Measurements from ENCODE around the gene RPAP2. TPM values are rescaled to one million over a fixed set of nuclear protein-coding genes. Genes with fewer than 3 reads are reported as not detected.

RPAP2 gene
- total and polyA plus RNA-seq, 10 of the 15 experiments (the other 5 are each of a cell fraction or from before 2014, with no cell fraction given), result 11.4 to 39.5 (median 21.7) TPM

DNA sequence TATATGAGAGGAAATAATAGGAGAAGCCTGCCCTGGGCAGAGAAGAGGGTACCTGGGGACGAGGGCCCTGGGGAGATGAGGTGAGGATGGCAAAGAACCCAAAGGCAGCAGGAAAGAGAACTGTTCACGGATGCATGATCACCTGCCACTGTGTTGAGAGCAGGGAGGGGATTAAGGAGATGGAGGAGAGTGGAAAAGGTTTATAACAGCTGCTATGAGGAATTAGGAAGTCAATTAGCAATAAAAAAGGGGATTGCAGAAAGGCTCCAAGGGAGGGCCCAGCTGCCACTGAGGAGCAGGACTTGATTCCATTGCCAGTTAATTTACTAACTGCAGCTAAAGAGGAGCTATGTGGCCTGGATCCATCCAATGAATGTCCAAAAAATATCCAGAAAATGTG, 126.8 kb downstream of the RPAP2 start (continued):
- no peak for TF ChIP-seq KLF5 (IDR thresholded peaks at IDR 0.05; ENCODE audit: partially characterized antibody)
- no peak for TF ChIP-seq SMC3 (IDR thresholded peaks at IDR 0.05; ENCODE audit: borderline replicate concordance, low read length)
- no peak for TF ChIP-seq IKZF1 (conservative IDR thresholded peaks at IDR 0.05)
- TF ChIP-seq, protein P1, sequence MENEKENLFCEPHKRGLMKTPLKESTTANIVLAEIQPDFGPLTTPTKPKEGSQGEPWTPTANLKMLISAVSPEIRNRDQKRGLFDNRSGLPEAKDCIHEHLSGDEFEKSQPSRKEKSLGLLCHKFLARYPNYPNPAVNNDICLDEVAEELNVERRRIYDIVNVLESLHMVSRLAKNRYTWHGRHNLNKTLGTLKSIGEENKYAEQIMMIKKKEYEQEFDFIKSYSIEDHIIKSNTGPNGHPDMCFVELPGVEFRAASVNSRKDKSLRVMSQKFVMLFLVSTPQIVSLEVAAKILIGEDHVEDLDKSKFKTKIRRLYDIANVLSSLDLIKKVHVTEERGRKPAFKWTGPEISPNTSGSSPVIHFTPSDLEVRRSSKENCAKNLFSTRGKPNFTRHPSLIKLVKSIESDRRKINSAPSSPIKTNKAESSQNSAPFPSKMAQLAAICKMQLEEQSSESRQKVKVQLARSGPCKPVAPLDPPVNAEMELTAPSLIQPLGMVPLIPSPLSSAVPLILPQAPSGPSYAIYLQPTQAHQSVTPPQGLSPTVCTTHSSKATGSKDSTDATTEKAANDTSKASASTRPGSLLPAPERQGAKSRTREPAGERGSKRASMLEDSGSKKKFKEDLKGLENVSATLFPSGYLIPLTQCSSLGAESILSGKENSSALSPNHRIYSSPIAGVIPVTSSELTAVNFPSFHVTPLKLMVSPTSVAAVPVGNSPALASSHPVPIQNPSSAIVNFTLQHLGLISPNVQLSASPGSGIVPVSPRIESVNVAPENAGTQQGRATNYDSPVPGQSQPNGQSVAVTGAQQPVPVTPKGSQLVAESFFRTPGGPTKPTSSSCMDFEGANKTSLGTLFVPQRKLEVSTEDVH (IDR thresholded peaks at IDR 0.05; ENCODE audit: low read depth, partially characterized antibody), result no peak
- no peak for TF ChIP-seq MXI1 (IDR thresholded peaks at IDR 0.05; ENCODE audit: low read depth, low read length)

- RAD21 ChIA-PET (ENCODE audit: unreplicated experiment), result no interaction called here
- Histone ChIP-seq H3K36me3 (ENCODE audit: control insufficient read depth in 2 of 2, insufficient read depth in 2 of 2, low read length in 1 of 2) (no peaks in the 10 kb centered on the region), H2AFZ (ENCODE audit: control insufficient read depth, low read depth, low read length) (no peak overlapping the region), H3K9me3 (replicated peaks; ENCODE audit: control insufficient read depth, insufficient read depth, low read length) (no peaks in the 10 kb centered on the region), H3K79me2 (ENCODE audit: control insufficient read depth, insufficient read depth, low read length) (no peaks in the 10 kb centered on the region), H3K9ac (ENCODE audit: control insufficient read depth, insufficient read depth, low read length) (no peak overlapping the region), H3K4me2 (ENCODE audit: control insufficient read depth, insufficient read depth) (no peak overlapping the region), H3K27me3 (replicated peaks in 1 of 2; ENCODE audit: control insufficient read depth in 2 of 2, insufficient read depth in 2 of 2, low read length in 1 of 2) (no peaks in the 10 kb centered on the region), H4K20me1 (ENCODE audit: control insufficient read depth, insufficient read depth) (no peaks in the 10 kb centered on the region), H3K4me3 (no peak overlapping the region), H3K4me1 (ENCODE audit: control insufficient read depth, insufficient read depth, low read length) (no peaks in the 10 kb centered on the region), H3K27ac (ENCODE audit: control insufficient read depth, insufficient read depth) (no peak overlapping the region)
- intact Hi-C loops (cut with micrococcal nuclease; ENCODE audit: unreplicated experiment) (no loop called here), in situ Hi-C loops (cut with MboI) (no loop called here)
- CTCF ChIA-PET, result interaction anchor here (1.0 kb wide), 1 partner anchor 439 kb away, joined by 3 read pairs; no protein-coding TSS in a partner anchor
- ATAC-seq (no peak), FAIRE-seq (no peak), DNase-seq (ENCODE audit: low read depth, low spot score) (no peak)
- TF ChIP-seq MXI1 (IDR thresholded peaks at IDR 0.05; ENCODE audit: low read depth, low read length), result no peak
- TF ChIP-seq, protein P2, sequence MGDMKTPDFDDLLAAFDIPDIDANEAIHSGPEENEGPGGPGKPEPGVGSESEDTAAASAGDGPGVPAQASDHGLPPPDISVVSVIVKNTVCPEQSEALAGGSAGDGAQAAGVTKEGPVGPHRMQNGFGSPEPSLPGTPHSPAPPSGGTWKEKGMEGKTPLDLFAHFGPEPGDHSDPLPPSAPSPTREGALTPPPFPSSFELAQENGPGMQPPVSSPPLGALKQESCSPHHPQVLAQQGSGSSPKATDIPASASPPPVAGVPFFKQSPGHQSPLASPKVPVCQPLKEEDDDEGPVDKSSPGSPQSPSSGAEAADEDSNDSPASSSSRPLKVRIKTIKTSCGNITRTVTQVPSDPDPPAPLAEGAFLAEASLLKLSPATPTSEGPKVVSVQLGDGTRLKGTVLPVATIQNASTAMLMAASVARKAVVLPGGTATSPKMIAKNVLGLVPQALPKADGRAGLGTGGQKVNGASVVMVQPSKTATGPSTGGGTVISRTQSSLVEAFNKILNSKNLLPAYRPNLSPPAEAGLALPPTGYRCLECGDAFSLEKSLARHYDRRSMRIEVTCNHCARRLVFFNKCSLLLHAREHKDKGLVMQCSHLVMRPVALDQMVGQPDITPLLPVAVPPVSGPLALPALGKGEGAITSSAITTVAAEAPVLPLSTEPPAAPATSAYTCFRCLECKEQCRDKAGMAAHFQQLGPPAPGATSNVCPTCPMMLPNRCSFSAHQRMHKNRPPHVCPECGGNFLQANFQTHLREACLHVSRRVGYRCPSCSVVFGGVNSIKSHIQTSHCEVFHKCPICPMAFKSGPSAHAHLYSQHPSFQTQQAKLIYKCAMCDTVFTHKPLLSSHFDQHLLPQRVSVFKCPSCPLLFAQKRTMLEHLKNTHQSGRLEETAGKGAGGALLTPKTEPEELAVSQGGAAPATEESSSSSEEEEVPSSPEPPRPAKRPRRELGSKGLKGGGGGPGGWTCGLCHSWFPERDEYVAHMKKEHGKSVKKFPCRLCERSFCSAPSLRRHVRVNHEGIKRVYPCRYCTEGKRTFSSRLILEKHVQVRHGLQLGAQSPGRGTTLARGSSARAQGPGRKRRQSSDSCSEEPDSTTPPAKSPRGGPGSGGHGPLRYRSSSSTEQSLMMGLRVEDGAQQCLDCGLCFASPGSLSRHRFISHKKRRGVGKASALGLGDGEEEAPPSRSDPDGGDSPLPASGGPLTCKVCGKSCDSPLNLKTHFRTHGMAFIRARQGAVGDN (IDR thresholded peaks at IDR 0.05), result no peak
- no peak for TF ChIP-seq IKZF1 (conservative IDR thresholded peaks at IDR 0.05)
- TF ChIP-seq SREBF1 (IDR thresholded peaks at IDR 0.05; ENCODE audit: low read length), result no peak
- TF ChIP-seq MYC (IDR thresholded peaks at IDR 0.05; ENCODE audit: insufficient read depth, insufficient read length, insufficient replicate concordance, low read length, severe bottlenecking), result no peak
- TF ChIP-seq, protein P3, sequence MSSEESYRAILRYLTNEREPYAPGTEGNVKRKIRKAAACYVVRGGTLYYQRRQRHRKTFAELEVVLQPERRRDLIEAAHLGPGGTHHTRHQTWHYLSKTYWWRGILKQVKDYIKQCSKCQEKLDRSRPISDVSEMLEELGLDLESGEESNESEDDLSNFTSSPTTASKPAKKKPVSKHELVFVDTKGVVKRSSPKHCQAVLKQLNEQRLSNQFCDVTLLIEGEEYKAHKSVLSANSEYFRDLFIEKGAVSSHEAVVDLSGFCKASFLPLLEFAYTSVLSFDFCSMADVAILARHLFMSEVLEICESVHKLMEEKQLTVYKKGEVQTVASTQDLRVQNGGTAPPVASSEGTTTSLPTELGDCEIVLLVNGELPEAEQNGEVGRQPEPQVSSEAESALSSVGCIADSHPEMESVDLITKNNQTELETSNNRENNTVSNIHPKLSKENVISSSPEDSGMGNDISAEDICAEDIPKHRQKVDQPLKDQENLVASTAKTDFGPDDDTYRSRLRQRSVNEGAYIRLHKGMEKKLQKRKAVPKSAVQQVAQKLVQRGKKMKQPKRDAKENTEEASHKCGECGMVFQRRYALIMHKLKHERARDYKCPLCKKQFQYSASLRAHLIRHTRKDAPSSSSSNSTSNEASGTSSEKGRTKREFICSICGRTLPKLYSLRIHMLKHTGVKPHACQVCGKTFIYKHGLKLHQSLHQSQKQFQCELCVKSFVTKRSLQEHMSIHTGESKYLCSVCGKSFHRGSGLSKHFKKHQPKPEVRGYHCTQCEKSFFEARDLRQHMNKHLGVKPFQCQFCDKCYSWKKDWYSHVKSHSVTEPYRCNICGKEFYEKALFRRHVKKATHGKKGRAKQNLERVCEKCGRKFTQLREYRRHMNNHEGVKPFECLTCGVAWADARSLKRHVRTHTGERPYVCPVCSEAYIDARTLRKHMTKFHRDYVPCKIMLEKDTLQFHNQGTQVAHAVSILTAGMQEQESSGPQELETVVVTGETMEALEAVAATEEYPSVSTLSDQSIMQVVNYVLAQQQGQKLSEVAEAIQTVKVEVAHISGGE (CRISPR knock-in tag; IDR thresholded peaks at IDR 0.05), result no peak
- TF ChIP-seq ZNF207 (IDR thresholded peaks at IDR 0.05; ENCODE audit: borderline replicate concordance), result no peak
- TF ChIP-seq NBN (IDR thresholded peaks at IDR 0.05), result no peak
- no peak for TF ChIP-seq NR2C2 (IDR thresholded peaks at IDR 0.05; ENCODE audit: borderline replicate concordance, control insufficient read depth, insufficient read length, low read depth)
- no peak for TF ChIP-seq SMC3 (IDR thresholded peaks at IDR 0.05; ENCODE audit: borderline replicate concordance, low read length)
- POLR2A ChIA-PET, result no interaction called here
- 87% methylated on average over 1 of the region's 1 CpG for WGBS (ENCODE audit: insufficient coverage, insufficient replicate concordance, low lambda C conversion rate, missing lambda C conversion rate)
- BruUV-seq (replicated peaks), result no TSS peak
- SMC1A ChIA-PET (ENCODE audit: uncharacterized antibody, unreplicated experiment), result no interaction called here
Observed at GRCh38 chr1:92430030-92430429, 131.2 kb downstream of the RPAP2 start.
